H1 (cell line): ENCODE measurements around the gene CCDC63. TPM values are rescaled to one million over a fixed set of nuclear protein-coding genes. Genes with fewer than 3 reads are reported as not detected.
A peak's percentile ranks its signal among the peaks of the same experiment; 100 is the strongest.

Experiments
- HDAC6 ChIP-seq: IDR thresholded peaks from one replicate; pipeline ENCODE4 v1.7.1; 2012; ENCODE audit warnings: low read depth, mild to moderate bottlenecking, inconsistent platforms, low read length, moderate library complexity
- KDM4A ChIP-seq: IDR thresholded peaks from one replicate; pipeline ENCODE4 v1.7.1; 2012; ENCODE audit warnings: low read depth, mild to moderate bottlenecking, moderate library complexity, low read length, inconsistent platforms; ENCODE audit not compliant: severe bottlenecking
- SP1 ChIP-seq: IDR thresholded peaks from 2 replicates; pipeline ENCODE4 v1.6.1; 2011; ENCODE audit warnings: low read depth, low read length
- TBP ChIP-seq: IDR thresholded peaks from 2 replicates; pipeline ENCODE4 v1.6.1; 2011; ENCODE audit warnings: low read depth, low read length, improper control_type of control experiment
- YY1 ChIP-seq: IDR thresholded peaks from 2 replicates; pipeline ENCODE4 v1.6.1; 2011; ENCODE audit warnings: low read depth, mild to moderate bottlenecking, low read length
- polyA plus RNA-seq, 7 experiments: library from polyadenylated mRNA; depleted of rRNA in 3 of 7; stranded (reverse) in 5 of 7; unstranded in 2 of 7; fragments of >200 nt in 5 of 7; fragments of 200-250 nt in 2 of 7; gene quantifications; 1 replicate in 5 of 7; 2 replicates in 1 of 7; 4 replicates in 1 of 7; pipeline versions ENCODE4 v1.2.1 to v1.2.3, GENCODE V29; 2011 to 2013; ENCODE audit warnings: missing spikeins in 2 of 7, mixed read lengths in 2 of 7
- total RNA-seq: library from RNA; stranded (reverse); fragmentation: NEBNext Ultra II Directional; extraction: Animal tissue kit (Norgen Biotek cat#: 25700); gene quantifications from 2 replicates; pipeline ENCODE4 v1.2.1, GENCODE V29; 2021

The CCDC63 gene
- total and polyA plus RNA-seq, 2 of the 8 experiments (the other 6 are each of a cell fraction or from before 2014, with no cell fraction given): 0.42 to 0.93 TPM

DNA sequence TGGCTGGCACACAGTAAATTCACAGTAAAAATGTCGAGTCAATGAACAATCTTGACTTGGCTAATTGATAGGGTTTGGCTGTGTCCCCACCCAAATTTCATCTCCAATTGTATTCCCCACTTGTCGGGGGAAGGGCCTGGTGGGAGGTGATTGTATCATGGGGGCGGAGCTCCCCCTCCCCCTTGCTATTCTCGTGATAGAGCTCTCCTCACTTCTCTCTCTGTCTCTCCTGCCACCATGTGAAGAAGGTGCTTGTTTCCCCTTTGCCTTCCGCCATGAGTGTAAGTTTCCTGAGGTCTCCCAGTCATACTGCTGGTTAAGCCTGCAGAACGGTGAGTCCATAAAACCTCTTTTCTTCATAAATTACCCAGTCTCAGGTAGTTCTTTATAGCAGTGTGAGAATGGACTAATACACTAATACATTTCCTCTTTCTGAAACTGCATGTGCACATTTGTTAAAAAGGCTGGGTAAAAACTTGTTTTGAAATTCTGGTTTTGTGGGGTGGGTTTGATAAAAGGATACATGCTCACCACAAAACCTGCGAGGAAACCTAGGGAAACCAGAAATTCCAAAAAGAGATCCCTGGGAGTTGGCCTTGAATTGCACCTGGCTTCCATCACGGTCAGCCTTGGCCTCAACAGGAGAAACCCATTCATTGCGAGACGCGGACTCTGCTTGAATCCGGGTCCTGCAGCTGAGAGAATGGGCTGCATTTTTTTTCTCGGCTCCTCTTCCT is 89.7 kb downstream of the CCDC63 start (continued):
- TF ChIP-seq TBP (peak; percentile 76), YY1 (peak; percentile 69), SP1 (peak; percentile 70), KDM4A (peak; percentile 2), HDAC6 (no peak)
